GM19239 (cell line): ENCODE measurements around the gene PPOX.

Experiments used
- DNase-seq: peaks from one replicate; pipeline ENCODE4 v3.0.0; 2011; ENCODE audit warnings: low spot score; ENCODE audit not compliant: insufficient read length
- FAIRE-seq: peaks from 2 replicates; lab custom pipeline; 2011; peaks lifted over from hg19 to GRCh38; lab: Jason Lieb, UNC

PPOX gene

DNA sequence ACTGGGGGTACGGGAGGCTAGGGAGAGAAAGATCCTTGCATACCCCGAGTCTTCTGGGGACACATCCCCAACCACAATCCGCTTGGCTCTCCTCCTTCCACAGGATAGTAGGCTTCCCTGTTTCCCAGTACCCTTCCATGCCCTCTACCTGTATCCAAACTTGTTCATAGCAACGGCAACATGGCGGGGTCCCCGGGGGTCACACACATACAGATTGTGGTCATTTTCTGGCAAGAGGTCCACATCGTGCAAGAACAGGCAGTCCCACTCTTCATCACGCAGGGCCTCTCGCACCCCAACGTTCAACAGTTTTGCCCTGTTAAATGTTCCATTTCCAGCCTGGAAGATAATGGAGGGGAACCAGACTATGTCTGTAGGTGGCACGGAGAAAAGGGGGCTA is 7.5 kb downstream of the PPOX start:
- DNase-seq, result no peak
- no peak for FAIRE-seq

DNA sequence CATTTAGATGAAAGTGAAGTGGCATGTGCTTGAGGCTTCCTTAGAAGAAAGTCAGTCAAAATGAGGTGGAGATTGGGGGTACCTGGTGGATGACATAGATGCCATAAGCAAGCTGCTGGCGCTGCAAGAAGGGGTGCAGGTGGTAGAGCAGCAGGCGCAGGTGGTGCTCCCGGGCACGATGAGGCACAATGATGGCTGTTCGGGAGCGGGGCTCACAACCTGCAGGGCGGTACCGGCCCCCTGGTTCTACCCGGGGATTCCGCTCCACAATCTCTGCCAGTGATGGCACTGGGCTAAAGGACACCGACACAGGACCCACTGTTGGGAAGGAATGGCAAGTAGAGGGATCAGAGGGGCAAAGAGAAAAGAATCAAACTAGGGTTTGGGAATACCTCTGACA is 8.7 kb downstream of the PPOX start:
- FAIRE-seq, result no peak
- no peak for DNase-seq

DNA sequence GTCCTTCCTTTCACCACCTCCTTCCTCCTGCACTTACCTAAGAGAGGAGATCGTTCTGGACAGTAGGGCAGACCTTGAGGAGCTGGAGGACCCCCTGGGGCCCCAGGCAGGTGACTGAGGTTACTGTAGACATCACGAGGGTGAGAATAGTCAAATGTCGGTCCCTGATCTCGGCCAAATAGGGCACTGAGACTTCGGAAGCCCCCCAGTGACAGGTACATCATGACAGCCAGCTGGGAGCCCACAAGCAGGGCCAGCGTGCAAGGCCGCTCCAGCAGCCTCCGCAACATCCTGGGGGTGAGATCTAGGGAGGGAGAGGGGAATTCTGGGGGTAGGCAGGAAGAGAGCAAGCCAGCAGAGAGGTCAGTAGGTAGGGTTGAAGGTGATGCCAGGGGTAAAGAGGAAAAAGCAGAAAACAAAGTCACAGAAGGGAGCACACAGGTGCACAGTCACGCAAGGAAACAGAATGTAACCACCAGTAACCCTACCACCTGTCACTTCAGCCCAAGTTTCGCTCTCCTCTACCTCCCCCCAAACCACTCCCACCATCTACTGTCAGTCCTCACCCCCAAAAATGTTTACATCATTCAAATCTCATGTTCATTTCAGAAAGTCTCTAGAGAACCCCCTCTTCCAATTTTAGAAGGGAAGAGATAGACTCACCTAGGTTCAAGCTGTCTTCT is 9.7 kb downstream of the PPOX start:
- no peak for FAIRE-seq
- DNase-seq, result no peak

DNA sequence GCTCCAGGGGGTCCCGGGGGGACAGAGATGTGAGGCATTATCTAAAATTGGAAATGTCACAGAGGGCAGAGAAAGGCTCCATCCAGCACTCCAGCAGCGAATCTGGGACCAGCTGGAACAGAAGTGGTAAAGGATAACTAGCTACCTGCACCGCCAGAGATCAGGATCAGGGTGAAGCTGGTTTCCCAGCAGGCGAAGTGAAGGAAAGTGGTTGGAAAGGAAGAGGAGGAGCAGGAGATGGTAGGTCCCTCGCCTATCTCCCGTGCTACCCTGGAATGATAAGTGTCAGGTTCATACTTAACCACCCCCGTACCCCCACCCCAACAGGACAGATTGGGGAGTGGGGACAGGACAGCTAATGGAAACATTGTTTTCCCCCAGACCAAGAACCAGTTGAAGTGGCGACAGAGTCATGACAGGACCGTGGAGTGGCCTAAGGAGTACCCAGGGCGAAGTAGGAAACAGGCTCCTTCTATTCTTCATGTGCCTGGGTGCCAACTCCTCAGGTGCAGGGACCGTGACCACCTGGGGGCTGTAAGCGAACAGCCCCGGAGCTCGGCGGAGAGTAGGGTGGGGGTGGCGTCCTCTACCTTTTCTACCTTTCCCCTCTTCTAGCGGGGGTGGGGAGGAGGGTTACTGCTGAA is 10.4 kb downstream of the PPOX start:
- DNase-seq, result no peak
- FAIRE-seq, result no peak

DNA sequence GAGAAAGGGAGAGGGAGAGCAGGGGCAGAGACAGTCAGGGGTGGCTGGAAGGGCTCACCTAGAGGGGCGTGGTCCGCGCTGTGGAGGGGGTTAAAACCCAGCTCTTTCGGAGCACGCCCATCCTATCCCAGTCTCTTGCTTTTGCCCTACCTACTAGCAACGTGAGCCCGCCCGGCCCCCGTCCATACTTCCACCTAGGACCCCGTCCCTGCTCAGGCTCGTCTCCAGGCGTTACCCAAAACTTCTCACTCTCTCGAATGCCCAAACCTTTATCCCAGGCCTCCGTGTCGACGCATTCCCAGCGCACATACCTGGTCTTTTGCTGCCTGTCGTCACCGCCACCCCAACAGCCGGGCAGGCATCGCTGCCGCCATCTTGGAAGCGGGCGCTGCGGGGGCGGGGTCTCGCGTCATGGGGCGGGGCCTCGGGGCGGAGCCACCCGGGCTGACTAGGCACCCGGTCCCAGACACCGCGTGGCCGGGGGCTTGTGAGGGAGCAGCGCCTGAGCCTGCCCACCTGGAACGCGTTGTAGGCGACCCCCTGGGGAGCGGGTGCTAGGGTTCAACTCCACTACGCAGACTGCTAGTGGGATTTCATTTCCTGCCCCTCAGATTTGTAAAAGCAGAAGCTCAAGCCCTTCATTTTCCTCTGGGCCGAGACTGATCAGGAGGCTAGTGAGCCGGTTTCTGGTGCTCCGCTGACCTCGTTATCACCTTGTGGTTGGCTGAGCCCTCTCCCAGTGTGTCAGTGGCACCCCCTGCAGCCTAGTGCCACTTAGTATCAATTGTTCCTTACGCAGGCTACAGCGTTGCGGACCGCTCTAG is 11.1 kb downstream of the PPOX start, which contains the start of gene B4GALT3:
B4GALT3 (minus strand) TSS at position 396 of the 824 bp plus-strand sequence. CDS start 1,447 bp downstream, outside the sequence.
- no peak for DNase-seq
- FAIRE-seq, result peak; percentile 59

DNA sequence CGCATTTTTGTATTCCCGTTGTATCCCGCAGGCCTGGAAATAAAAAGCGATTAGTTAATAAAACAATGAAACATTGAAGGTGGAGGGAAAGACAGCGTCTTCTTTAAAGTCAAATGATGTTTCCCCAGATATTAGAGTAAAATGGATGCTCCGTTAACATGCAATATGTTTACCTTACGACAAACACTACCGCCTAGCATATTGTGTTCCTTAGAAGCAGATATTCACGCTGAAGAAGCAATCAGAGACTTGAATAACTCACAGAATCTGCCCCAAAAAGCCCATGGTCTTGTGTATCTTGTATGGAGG is 11.7 kb downstream of the PPOX start:
- DNase-seq, result no peak
- no peak for FAIRE-seq

DNA sequence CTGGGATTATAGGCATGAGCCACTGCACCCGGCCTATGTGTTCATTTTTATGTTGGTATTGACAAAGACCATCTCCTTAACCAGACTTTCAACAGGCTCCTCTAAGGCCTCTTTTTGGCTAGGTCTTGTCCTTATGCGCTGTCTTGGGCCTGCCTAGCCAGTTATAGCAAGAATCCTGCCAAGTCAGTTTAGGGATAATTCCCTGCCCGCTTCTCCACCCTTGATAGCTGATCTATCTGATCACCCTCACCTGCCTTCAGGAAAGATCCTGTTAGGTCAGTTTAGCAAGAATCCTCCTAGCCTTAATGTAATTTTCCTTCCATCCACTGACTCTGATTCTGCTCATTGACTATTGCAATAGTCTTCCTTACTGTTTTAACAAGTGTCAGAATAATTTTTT is 13.5 kb downstream of the PPOX start:
- DNase-seq, result no peak
- no peak for FAIRE-seq

DNA sequence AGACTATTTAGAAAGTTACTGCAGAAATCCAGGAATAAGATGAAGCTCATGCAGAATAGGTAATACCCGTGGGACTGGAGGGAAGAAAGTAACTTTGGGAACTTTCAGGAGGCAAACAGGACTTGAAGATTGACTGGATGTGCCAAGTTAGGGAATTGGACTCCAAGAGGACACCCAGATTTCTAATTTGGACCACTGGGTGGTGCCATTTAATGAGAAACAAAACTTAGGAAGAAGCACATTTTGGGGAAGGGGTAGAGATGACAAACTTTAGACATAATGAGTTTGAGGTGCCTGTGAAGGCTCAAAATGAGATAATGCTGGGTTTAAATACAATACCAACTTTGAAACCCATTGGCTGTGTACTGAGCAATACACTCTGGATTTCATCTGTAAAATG is 14.4 kb downstream of the PPOX start:
- FAIRE-seq, result no peak
- DNase-seq, result no peak

DNA sequence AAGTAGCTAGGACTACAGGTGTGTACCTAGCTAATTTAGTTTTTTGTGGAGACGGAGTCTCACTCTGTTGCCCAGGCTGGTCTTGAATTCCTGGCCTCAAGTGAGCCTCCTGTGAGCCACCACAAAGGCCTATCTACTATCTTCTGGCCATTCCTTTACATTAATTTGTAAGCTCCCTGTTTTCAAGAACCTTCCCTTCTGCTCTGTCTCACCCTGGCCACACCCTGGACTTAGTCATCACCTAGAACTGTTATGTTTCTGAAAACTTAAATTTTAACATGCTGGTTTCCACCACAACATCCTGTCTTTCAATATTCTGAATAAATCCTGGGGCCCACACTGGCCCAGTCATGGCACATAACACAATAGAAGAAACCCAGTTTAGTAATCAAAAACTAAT is 16.0 kb downstream of the PPOX start:
- DNase-seq (no peak), FAIRE-seq (peak; percentile 82)

DNA sequence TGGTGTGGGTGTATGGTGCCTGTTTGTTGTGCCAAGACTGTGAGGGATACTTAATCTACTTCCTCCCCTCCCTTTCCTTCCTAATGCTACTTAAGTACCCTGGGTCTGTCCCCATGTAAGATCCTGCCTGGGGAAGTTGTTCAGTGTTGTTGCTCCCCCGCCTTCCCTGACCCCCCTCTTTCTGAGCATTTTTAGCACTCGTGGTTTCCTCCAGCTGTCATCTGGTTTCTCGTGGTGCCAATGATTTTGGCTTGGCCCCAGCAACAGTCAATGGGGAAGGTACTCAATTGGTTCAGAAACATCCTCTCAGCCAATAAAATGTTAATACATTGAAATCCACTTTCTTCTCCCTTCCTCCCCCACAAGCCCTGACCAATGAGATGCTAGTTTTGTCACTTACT is 19.1 kb downstream of the PPOX start:
- FAIRE-seq (peak; percentile 98), DNase-seq (no peak)

DNA sequence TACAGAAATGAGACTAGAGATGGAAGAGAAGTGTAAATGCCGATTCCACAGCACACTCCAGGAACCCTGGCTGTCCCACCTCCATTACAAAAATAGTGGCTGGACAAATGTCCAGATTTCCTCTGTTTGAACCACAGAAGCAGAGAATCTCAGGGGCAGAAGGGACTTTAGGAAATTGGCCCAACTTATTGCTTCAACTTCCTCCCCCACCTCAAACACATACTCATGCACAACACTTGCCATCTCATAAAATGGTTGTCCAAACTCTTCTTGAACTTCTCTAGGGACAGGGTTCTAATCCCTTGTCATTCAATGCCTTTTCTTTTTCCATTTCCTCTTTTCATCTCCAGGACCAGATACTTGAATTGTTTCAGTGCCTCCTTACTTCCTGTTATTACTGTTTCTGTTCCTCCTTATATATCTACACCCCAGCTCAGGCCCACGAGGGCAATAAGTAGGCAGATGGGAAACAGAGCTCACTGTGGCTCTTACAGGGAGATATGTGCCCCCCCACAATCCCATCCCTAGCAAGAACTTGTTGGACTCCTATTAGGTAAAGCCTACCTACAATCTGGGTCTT is 19.6 kb downstream of the PPOX start:
- FAIRE-seq (no peak), DNase-seq (no peak)

DNA sequence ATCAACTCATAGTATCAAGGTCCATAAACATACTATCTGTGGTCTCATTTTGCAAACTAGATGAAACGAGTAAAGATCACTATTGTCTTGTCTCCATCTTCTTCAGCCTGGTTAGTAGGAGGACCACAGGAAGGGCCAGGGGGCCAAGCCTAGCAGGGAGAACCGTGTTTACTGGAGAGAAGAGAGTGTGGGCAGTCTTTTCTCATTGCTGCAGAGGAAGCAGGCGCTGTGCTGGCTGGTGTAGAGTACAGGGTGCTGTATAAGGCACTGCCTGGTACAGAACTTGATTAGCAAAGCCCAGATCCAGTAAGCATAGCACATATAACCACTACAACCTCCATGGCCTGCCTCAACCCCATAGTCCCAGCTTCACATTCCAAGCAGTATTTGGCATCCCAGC is 21.1 kb downstream of the PPOX start:
- FAIRE-seq (no peak), DNase-seq (no peak)

DNA sequence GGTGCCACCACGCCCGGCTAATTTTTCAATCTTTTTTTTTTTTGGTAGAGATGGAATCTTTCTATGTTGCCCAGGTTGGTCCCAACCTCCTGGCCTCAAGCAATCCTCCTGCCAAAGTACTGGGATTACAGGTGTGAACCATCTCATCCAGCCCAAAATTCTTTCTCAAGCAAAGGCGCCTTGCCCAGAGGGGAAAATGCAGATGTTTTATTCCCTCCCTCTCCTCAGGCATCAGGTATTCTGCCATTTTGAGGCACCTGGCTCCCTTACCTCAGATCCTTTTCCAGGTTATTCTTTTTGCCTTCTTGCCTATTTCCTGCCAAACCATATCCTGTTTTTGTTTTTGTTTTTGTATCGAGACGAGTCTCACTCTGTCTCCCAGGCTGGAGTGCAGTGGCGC is 22.2 kb downstream of the PPOX start:
- DNase-seq (no peak), FAIRE-seq (no peak)

DNA sequence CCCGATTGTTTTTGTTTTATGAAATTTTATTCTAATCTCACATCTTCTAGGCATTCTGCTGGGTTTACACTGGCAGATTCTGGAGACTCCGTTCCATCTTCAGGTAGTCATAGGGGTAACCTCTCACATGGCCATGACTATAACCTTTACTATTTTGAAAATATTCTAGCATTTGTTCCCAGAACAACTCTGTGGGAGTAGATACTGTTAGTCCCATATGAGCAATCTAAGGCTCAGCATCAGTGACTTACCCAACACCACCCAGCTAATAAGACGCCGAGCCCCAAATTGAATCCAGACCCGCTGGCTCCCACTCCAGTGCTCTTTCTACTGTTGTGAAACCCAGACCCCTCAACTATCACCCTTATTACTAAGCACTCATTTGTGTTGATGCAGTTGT is 22.8 kb downstream of the PPOX start:
- FAIRE-seq, result no peak

DNA sequence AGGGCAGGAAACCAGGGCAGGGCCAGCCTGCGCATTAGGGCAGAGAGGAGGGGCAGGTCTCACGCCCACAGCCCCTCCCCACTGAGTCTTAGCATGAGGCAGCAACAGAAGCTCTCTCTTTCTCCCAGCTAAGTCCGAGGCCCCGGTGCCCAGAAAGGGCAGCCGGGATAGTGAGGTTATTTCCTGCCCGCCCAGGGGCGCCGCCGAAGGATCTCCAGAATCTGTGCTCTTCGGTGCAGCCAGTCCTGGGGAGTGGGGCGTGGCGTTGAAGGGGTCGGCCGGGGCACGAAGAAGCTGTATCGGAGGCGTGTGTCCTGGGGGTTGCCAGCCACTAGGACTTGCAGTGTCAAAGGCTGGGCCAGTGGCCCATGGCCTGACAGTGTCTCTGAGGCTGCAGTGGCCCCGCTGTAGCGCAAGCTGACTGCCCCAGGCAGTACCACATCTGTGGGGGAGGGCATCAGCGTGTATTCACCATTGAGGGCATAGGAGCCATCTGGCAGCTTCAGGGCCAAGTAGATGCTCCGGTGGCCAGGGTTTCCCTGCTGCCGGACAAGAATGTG is 24.8 kb downstream of the PPOX start:
- DNase-seq (no peak), FAIRE-seq (no peak)

More for the DNA sequence above, 22.8 kb downstream of the PPOX start:
- no peak for DNase-seq

DNA sequence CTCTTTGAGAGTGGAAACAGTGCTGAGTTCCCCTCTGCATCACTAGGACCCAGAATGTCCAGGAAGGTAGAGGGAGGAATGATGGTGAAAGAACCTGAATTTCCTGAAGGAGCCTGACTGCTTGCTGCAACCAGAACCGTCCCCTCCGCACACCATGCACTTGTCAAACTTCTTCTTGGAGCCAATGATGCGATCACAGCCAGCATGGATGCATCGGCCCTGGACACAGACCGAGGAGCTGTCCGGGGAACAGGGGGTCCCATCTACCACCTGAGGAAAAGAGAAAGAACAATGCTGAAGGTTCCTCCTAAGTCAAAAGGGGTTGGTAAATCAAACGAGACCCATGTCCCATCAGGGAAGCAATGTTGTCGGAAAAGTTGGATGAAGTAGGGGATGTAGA is 25.7 kb downstream of the PPOX start:
- FAIRE-seq (no peak), DNase-seq (no peak)

DNA sequence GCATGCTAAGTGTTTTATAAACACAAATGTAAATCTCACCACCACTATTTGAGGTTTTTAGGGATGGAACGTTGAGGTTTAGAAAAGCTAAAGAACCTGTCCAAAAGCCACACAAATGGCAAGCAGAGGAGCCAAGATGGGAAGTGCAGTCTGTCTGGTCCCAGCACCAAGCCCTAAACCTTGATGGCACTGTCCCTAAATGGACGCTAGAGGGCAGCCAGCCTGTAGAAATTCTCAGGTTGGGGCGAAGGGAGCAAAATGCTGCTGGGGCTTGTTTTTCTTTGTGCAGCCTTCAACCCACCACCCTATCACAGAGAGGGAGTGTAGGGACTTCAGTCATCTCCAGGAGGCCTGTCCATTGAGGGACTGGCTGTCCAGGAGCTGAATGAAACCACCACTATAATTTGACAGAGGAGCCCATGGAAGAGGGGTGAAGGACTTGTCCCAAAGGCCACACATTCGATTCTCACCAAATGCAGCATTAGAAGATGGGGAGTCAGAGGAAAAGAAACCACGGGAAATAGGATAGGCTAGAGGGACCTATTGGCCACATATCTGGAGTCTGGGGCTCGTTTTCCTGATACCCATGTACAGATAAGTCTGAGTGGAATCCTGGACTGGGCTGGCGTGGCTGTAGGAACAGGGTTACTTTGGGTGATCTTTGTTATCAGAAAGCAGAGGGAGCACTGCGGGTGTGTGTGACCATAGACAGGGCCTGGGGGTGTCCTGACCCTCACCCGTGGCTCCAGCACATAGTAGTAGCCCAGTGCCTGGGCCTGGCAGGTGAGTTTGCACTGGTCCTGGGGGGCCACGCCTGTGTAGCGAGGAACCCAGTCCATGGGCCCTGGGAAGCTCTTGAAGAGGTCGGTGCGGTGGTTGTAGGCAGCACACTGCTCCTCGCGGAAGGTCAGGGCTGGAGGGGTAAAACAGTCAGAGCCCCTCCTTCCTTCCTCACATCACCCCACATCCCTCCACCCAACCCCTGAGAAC is 26.5 kb downstream of the PPOX start:
- DNase-seq (peak; percentile 71), FAIRE-seq (peak; percentile 94)

DNA sequence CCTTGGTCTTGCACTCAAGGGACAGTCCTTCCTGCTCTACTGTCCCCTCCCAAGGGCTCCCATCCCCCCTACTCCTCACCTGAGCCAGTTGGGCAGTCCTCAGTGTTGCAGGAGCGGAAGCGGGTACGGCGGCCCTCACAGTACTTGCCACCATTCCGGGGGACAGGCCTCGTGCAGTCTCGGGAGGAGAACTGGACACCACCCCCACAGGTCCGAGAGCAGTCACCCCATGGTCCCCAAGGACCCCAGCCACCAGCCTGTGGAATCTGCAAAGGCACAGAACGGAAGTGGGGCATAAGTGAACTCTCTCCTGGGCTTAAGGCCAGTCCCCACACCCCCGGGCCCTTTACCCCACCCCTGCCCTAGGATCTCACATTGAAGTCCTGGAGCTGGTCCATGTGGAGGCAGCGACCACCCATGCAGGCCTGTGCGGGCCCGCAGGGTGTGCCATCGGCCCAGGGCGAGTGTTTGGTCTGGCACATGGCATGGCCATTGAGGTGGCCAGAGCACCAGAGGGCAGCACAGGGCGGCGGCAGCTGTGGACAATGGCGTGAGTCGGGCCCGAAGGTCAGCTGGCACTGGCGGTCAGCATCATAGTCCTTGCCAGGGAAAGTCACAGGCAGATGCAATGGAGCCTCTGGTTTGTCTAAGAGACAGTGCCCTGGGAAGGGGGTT is 27.5 kb downstream of the PPOX start:
- DNase-seq (no peak), FAIRE-seq (no peak)

DNA sequence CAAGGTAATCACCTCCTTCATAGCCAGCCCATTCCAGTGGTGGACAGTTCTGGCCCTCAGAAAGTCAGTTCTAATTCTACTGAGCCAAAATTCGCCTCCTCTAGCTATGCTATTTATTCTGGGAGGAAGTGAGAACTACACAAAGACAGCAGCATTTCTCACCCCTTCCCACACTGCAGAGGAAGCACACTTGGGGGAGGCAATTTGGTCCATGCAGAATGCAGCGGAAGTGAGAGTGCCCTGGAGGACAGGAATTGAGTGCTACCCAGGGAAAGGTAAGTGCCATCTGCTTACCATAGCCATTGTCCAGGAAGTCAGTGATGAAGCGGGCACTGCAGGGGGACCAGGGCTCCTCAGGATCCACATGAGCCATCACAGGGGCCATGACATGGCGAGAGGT is 28.9 kb downstream of the PPOX start:
- no peak for DNase-seq
- FAIRE-seq, result peak; percentile 66
